OCI-LY1 (cell line): ENCODE results near the gene LGR4.
"Not testable (repeated sequence)": the region's sequence is repeated elsewhere in the genome, so short reads cannot be mapped to it uniquely, and the experiment has no call there.

Experiments
- H2AFZ ChIP-seq: fragments of 200-600 bp; sonication (generic), shearing (Covaris generic); 2 replicates; pipeline ENCODE4 v1.6.0; 2014; ENCODE audit warnings: antibody characterized with exemption, mild to moderate bottlenecking, low read length
- H3F3A ChIP-seq: fragments of 200-600 bp; sonication (generic), shearing (Covaris generic); 2 replicates; pipeline ENCODE4 v1.6.0; 2014; ENCODE audit warnings: mild to moderate bottlenecking, antibody characterized with exemption, low read length, moderate library complexity; ENCODE audit not compliant: insufficient read depth
- H3K27ac ChIP-seq: fragments of 200-600 bp; sonication (generic); 2 replicates; pipeline ENCODE4 v1.5.1; 2014; ENCODE audit warnings: low read length, mixed run types, mild to moderate bottlenecking, low read depth; ENCODE audit not compliant: poor library complexity, severe bottlenecking
- H3K27me3 ChIP-seq: fragments of 200-600 bp; sonication (generic); 2 replicates; pipeline ENCODE4 v1.6.0; 2014; ENCODE audit warnings: antibody characterized with exemption, mild to moderate bottlenecking, low read length, moderate library complexity; ENCODE audit not compliant: insufficient read depth
- H3K36me3 ChIP-seq: fragments of 200-600 bp; sonication (generic); 2 replicates; pipeline ENCODE4 v1.6.1; 2014; ENCODE audit warnings: mild to moderate bottlenecking, antibody characterized with exemption, low read length, moderate library complexity, mixed read lengths; ENCODE audit not compliant: insufficient read depth
- H3K4me1 ChIP-seq: fragments of 200-600 bp; sonication (generic); 2 replicates; pipeline ENCODE4 v1.5.1; 2014; ENCODE audit warnings: mild to moderate bottlenecking, low read length, moderate library complexity; ENCODE audit not compliant: insufficient read depth, severe bottlenecking
- H3K4me2 ChIP-seq: fragments of 200-600 bp; sonication (generic), shearing (Covaris generic); 2 replicates; pipeline ENCODE4 v1.6.1; 2014; ENCODE audit warnings: low read length
- H3K4me3 ChIP-seq: fragments of 200-600 bp; sonication (generic); 2 replicates; pipeline ENCODE4 v1.5.1; 2014; ENCODE audit warnings: low read length, low read depth, mild to moderate bottlenecking, mixed read lengths; ENCODE audit not compliant: poor library complexity, severe bottlenecking
- H3K79me2 ChIP-seq: fragments of 200-600 bp; shearing (Covaris generic); 2 replicates; pipeline ENCODE4 v1.6.1; 2016; ENCODE audit warnings: mixed run types, low read length, mixed read lengths; ENCODE audit not compliant: insufficient read depth
- H3K9ac ChIP-seq: fragments of 200-600 bp; sonication (generic), shearing (Covaris generic); 2 replicates; pipeline ENCODE4 v1.6.1; 2014; ENCODE audit warnings: mild to moderate bottlenecking, low read length, mixed read lengths
- H3K9me2 ChIP-seq: fragments of 200-600 bp; sonication (generic), shearing (Covaris generic); 2 replicates; pipeline ENCODE4 v1.6.1; 2014; ENCODE audit warnings: low read depth, mild to moderate bottlenecking, low read length, mixed read lengths
- H3K9me3 ChIP-seq: fragments of 200-600 bp; shearing (Covaris generic); 2 replicates; pipeline ENCODE4 v1.6.1; 2014; ENCODE audit warnings: low read length, mixed read lengths
- H4K20me1 ChIP-seq: fragments of 200-600 bp; sonication (generic), shearing (Covaris generic); 2 replicates; pipeline ENCODE4 v1.6.0; 2016; ENCODE audit warnings: mild to moderate bottlenecking, low read length; ENCODE audit not compliant: insufficient read depth
- EZH2 ChIP-seq: fragments of 200-600 bp; sonication (generic), shearing (Covaris generic); IDR thresholded peaks from 2 replicates; pipeline ENCODE4 v1.8.0; 2017; ENCODE audit warnings: borderline replicate concordance, mixed run types, mild to moderate bottlenecking, antibody characterized with exemption, low read length, moderate library complexity, mixed read lengths
- TF ChIP-seq, protein P1 (sequence below): fragments of 200-600 bp; sonication (generic), shearing (Covaris generic); IDR thresholded peaks from 2 replicates; pipeline ENCODE4 v1.5.1; 2017; ENCODE audit warnings: mild to moderate bottlenecking, antibody characterized with exemption, low read length, moderate library complexity, mixed read lengths

LGR4 gene

GRCh38 chr11:27329867-27330632, 142.5 kb downstream of the LGR4 start:
- Histone ChIP-seq H3K36me3 (peaks cover 9% of the 10 kb centered on the region; the same call in 1 of the 2 replicates), H3K27ac (no peak overlapping the region), H3K9ac (no peak overlapping the region), H3K27me3 (no peaks in the 10 kb centered on the region), H4K20me1 (no peaks in the 10 kb centered on the region), H3K4me2 (no peak overlapping the region), H3K9me2 (no peaks in the 10 kb centered on the region), H3K4me3 (no peak overlapping the region), H3K4me1 (no peaks in the 10 kb centered on the region), H3F3A (no peaks in the 10 kb centered on the region), H3K79me2 (no peaks in the 10 kb centered on the region), H2AFZ (no peak overlapping the region), H3K9me3 (no peaks in the 10 kb centered on the region)
- no peak for TF ChIP-seq EZH2
- TF ChIP-seq, protein P1, sequence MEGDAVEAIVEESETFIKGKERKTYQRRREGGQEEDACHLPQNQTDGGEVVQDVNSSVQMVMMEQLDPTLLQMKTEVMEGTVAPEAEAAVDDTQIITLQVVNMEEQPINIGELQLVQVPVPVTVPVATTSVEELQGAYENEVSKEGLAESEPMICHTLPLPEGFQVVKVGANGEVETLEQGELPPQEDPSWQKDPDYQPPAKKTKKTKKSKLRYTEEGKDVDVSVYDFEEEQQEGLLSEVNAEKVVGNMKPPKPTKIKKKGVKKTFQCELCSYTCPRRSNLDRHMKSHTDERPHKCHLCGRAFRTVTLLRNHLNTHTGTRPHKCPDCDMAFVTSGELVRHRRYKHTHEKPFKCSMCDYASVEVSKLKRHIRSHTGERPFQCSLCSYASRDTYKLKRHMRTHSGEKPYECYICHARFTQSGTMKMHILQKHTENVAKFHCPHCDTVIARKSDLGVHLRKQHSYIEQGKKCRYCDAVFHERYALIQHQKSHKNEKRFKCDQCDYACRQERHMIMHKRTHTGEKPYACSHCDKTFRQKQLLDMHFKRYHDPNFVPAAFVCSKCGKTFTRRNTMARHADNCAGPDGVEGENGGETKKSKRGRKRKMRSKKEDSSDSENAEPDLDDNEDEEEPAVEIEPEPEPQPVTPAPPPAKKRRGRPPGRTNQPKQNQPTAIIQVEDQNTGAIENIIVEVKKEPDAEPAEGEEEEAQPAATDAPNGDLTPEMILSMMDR: no peak

DNA sequence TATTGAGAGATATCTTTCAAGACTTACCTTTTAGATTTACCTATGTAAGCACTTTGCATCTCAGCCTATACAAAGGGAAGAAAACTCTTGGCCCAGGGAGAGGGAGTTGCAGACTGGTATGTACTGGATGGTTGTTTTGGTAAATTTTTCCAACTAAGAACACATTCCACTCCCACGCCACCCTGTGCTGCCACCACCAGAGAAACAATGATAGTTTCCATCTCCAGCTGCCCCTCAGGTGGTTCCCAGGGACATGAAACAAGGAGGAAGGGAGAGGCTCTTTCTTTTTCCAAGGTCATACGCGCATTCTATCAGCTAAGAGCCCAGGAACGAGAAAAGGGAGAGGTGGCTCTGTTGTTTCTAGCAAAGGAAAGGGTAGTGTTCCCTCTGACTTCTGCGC, 144.0 kb downstream of the LGR4 start:
- Histone ChIP-seq H3K36me3 (peaks cover 9% of the 10 kb centered on the region; the same call in 1 of the 2 replicates), H3K9ac (no peak overlapping the region), H2AFZ (no peak overlapping the region), H3F3A (no peaks in the 10 kb centered on the region), H3K4me3 (no peak overlapping the region), H3K4me1 (no peaks in the 10 kb centered on the region), H3K9me2 (no peaks in the 10 kb centered on the region), H3K9me3 (no peaks in the 10 kb centered on the region), H3K79me2 (no peaks in the 10 kb centered on the region), H3K4me2 (no peak overlapping the region), H3K27me3 (no peaks in the 10 kb centered on the region), H4K20me1 (no peaks in the 10 kb centered on the region), H3K27ac (no peak overlapping the region)
- TF ChIP-seq EZH2: no peak
- TF ChIP-seq, protein P1: no peak

DNA sequence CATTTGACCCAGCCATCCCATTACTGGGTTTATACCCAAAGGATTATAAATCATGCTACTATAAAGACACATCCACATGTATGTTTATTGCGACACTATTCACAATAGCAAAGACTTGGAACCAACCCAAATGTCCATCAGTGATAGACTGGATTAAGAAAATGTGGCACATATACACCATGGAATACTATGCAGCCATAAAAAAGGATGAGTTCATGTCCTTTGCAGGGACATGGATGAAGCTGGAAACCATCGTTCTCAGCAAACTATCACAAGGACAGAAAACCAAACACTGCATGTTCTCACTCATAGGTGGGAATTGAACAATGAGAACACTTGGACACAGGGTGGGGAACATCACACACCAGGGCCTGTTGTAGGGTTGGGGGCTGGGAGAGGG, 145.5 kb downstream of the LGR4 start:
- not testable (repeated sequence) for H2AFZ ChIP-seq, H3K27ac ChIP-seq, H3F3A ChIP-seq, H3K4me1 ChIP-seq, H3K9me2 ChIP-seq, H3K79me2 ChIP-seq, H3K4me3 ChIP-seq, H3K36me3 ChIP-seq, H3K9me3 ChIP-seq, H4K20me1 ChIP-seq, H3K9ac ChIP-seq, H3K4me2 ChIP-seq, H3K27me3 ChIP-seq

GRCh38 chr11:27322196-27322595, 150.4 kb downstream of the LGR4 start:
- not testable (repeated sequence) for H3K4me2 ChIP-seq, H4K20me1 ChIP-seq, H2AFZ ChIP-seq, H3K79me2 ChIP-seq, H3F3A ChIP-seq, H3K36me3 ChIP-seq, H3K9me2 ChIP-seq, H3K9me3 ChIP-seq, H3K27me3 ChIP-seq, H3K4me1 ChIP-seq, H3K4me3 ChIP-seq, H3K27ac ChIP-seq, H3K9ac ChIP-seq

GRCh38 chr11:27321340-27321739, 151.2 kb downstream of the LGR4 start:
- not testable (repeated sequence) for H3K36me3 ChIP-seq, H4K20me1 ChIP-seq, H3K4me3 ChIP-seq, H3K27ac ChIP-seq, H3K9me3 ChIP-seq, H3F3A ChIP-seq, H3K27me3 ChIP-seq, H3K4me1 ChIP-seq, H3K9ac ChIP-seq, H3K9me2 ChIP-seq, H3K79me2 ChIP-seq, H2AFZ ChIP-seq, H3K4me2 ChIP-seq
